ENCODE measurements around the gene NTSR1. TPM values are rescaled to one million over a fixed set of nuclear protein-coding genes. Genes with fewer than 3 reads are reported as not detected.

NTSR1 gene
- total and polyA plus RNA-seq, 2 donors (not counting 1 experiment from before 2014, with no cell fraction given), result not detected

- peak; percentile 50 for ATAC-seq (ENCODE audit: low read depth)
- Histone ChIP-seq H3K9me3 (ENCODE audit: control extremely low read depth in 1 of 3, control insufficient read depth in 2 of 3, insufficient read depth in 1 of 3, low read length in 2 of 3) (no peaks in the 10 kb centered on the region), H3K4me3 (ENCODE audit: control extremely low read depth in 1 of 5, extremely low read depth in 1 of 5, insufficient read depth in 1 of 5, low read depth in 2 of 5, low read length in 4 of 5) (no peak overlapping the region), H3K9ac (ENCODE audit: low read length) (no peak overlapping the region), H3K36me3 (replicated peaks in 1 of 2; ENCODE audit: control extremely low read depth in 1 of 2, control insufficient read depth in 1 of 2, extremely low read depth in 1 of 2, insufficient read depth in 2 of 2, low read length in 1 of 2) (peaks cover 0 to 59% of the 10 kb centered on the region in 2 experiments), H2AFZ (ENCODE audit: insufficient read depth, low read depth, low read length, poor library complexity, severe bottlenecking) (no peak overlapping the region), H3K4me1 (ENCODE audit: control insufficient read depth in 2 of 2, insufficient read depth in 2 of 2, low read length in 2 of 2) (peaks cover 17 to 38% of the 10 kb centered on the region in 2 donors), H4K20me1 (ENCODE audit: control insufficient read depth, insufficient read depth, low read length, poor library complexity, severe bottlenecking) (peaks cover 81% of the 10 kb centered on the region), H3K79me2 (ENCODE audit: control insufficient read depth, insufficient read depth, low read length) (peaks cover 34% of the 10 kb centered on the region), H3K27ac (ENCODE audit: low read length in 2 of 2) (no peak overlapping the region), H3K27me3 (replicated peaks in 1 of 4; ENCODE audit: control extremely low read depth in 1 of 4, control insufficient read depth in 3 of 4, insufficient read depth in 4 of 4, low read length in 3 of 4) (no peaks in the 10 kb centered on the region), H3K4me2 (replicated peaks; ENCODE audit: low read depth, low read length, poor library complexity, severe bottlenecking) (no peak overlapping the region)
- no peaks in the 10 kb centered on the region for H3K9me3 Mint-ChIP-seq (ENCODE audit: insufficient read depth)
- intact Hi-C loops (cut with micrococcal nuclease), result loop anchor here (1.0 to 5.0 kb wide), 5 partner anchors 30 to 506 kb away; partner anchors contain the start of genes ADRM1 and SLCO4A1
- no peaks in the 10 kb centered on the region for H3K27me3 Mint-ChIP-seq
- CTCF ChIA-PET, result interaction anchor here (0.7 to 4.3 kb wide), 32 partner anchors 8 to 508 kb away, joined by 3 to 36 read pairs (median 6); partner anchors contain the start of genes COL9A3, MRGBP, RPS21 and SLCO4A1
- peak; percentile 81 for DNase-seq
- WGBS (ENCODE audit: insufficient coverage), result 46% methylated on average over 12 of the region's 21 CpGs
- POLR2A ChIA-PET, result interaction anchor here (0.6 to 1.1 kb wide), 2 partner anchors 12 to 308 kb away, joined by 3 to 7 read pairs; partner anchors contain the start of gene MRGBP
- H3K27ac Mint-ChIP-seq, result peak overlapping the region; percentile 86
- peak overlapping the region; percentile 72 for H3K4me3 Mint-ChIP-seq
- peaks cover 33% of the 10 kb centered on the region for H3K4me1 Mint-ChIP-seq
- TF ChIP-seq CTCF (IDR thresholded peaks at IDR 0.05) (peak; percentile 93), EZH2 (IDR thresholded peaks at IDR 0.05; ENCODE audit: borderline replicate concordance, insufficient read depth, low read depth, low read length, poor library complexity, severe bottlenecking) (no peak)
Observed at GRCh38 chr20:62808211-62808865, 99.7 kb downstream of the NTSR1 start.

Measured in B cell (primary cell).